Upper lobe of left lung (tissue), 6 donors: Measurements from ENCODE around the gene ATP11C. TPM values are rescaled to one million over a fixed set of nuclear protein-coding genes. Genes with fewer than 3 reads are reported as not detected.

Experiments used
- ATAC-seq, 2 donors: fragments of 200-7000 bp; cut with Tn5 transposase; one replicate each; pipeline ENCODE4 v1.9.1; 2022; ENCODE audit warnings: mild to moderate bottlenecking in 2 of 2, moderate library complexity in 2 of 2; ENCODE audit not compliant: low FRiP score in 2 of 2
- DNase-seq, 2 donors: peaks; one replicate each; pipeline ENCODE4 v3.0.0-alpha.2; 2019 to 2020
- H3K27ac ChIP-seq, 4 donors: fragments of 200-600 bp; sonication (generic); one replicate each; pipeline ENCODE4 v1.5.1; 2016 to 2019
- H3K27me3 ChIP-seq, 4 donors: fragments of 200-600 bp; sonication (generic); one replicate each; pipeline ENCODE4 v1.5.1; 2017 to 2019
- H3K36me3 ChIP-seq, 4 donors: fragments of 200-600 bp; sonication (generic); one replicate each; pipeline ENCODE4 v1.5.1; 2016 to 2019
- H3K4me1 ChIP-seq, 4 donors: fragments of 200-600 bp; sonication (generic); one replicate each; pipeline ENCODE4 v1.5.1; 2018 to 2019
- H3K4me3 ChIP-seq, 4 donors: fragments of 200-600 bp; sonication (generic); one replicate each; pipeline ENCODE4 v1.5.1; 2017 to 2019; ENCODE audit warnings: mild to moderate bottlenecking in 2 of 4, moderate library complexity in 1 of 4
- H3K9me3 ChIP-seq, 4 donors: fragments of 200-600 bp; sonication (generic); one replicate each; pipeline ENCODE4 v1.5.1; 2018 to 2019
- EP300 ChIP-seq, 4 donors: sonication (generic); formaldehyde crosslinking; IDR thresholded peaks; one replicate each; pipeline ENCODE4 v1.5.1; 2017; ENCODE audit warnings: antibody characterized with exemption in 4 of 4, control low read depth in 2 of 4
- POLR2A ChIP-seq, 4 donors: fragments of 450-650 bp; IDR thresholded peaks; one replicate each; pipeline ENCODE4 v1.5.1; 2016 to 2017; ENCODE audit warnings: antibody characterized with exemption in 4 of 4, mild to moderate bottlenecking in 2 of 4
- POLR2AphosphoS5 ChIP-seq, 2 donors: sonication (generic); formaldehyde crosslinking; IDR thresholded peaks; one replicate each; pipeline ENCODE4 v1.5.1; 2017; ENCODE audit warnings: antibody characterized with exemption in 2 of 2
- WGBS, 2 donors: methylation state at CpG; one replicate each; pipeline ENCODE4 v1.1.5; 2017 to 2018; 5-methylcytosine and 5-hydroxymethylcytosine counted together
- total RNA-seq, 6 donors: library from RNA; depleted of rRNA in 4 of 6; stranded (reverse); fragments of >200 nt in 4 of 6; gene quantifications; one replicate each; pipeline versions ENCODE4 v1.1.0 to v1.2.1, GENCODE V29; 2016 to 2021
- TF ChIP-seq, protein P1 (sequence below), 6 experiments: fragments of 450-650 bp in 4 of 6; fragments of 200-600 bp in 2 of 6; sonication (generic) in 2 of 6; IDR thresholded peaks; one replicate each; pipeline ENCODE4 v1.5.1; 2016 to 2019; ENCODE audit warnings: antibody characterized with exemption in 6 of 6
- donor health status: DM: no; HTN: no; CAD: no; lungs with moderate emphysema.
- donor health status: DM: no; HTN: yes; CAD: no; lungs with severe emphysema.

Gene ATP11C
- total RNA-seq, 6 donors from 2014 or later = 9.5 to 24.4 (median 15.1) TPM

DNA sequence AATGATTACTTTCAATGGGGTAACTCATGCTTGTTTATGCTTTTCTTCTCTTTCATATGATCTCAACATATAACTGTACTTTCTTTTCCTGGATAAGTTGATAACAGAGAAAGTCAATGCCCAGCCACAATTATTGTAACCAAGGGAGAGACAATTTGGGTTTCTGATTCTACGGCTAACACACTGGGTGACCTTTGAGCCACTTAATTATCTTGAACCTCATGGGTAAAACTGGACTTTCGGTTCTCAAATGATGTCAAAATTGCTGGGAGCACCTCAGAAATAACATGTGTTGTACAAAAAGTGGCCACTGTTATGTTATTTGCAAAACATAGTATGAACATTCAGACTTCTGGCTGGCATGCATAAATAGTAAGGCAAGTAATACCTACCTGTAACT is 145.3 kb downstream of the ATP11C start:
- no peak for ATAC-seq

GRCh38 chrX:139784807-139785206 is 148.0 kb downstream of the ATP11C start:
- Histone ChIP-seq H3K36me3 (peaks cover 0 to 18% (median 2%) of the 10 kb centered on the region in 4 donors), H3K4me3 (no peak overlapping the region), H3K4me1 (no peaks in the 10 kb centered on the region), H3K27ac (no peak overlapping the region), H3K9me3 (no peaks in the 10 kb centered on the region), H3K27me3 (no peaks in the 10 kb centered on the region)
- DNase-seq (no peak), ATAC-seq (no peak)
- 59 to 100% methylated on average over 1 of the region's 1 CpG for WGBS, 2 donors
- TF ChIP-seq POLR2A (IDR thresholded peaks at IDR 0.05) (no peak), EP300 (IDR thresholded peaks at IDR 0.05) (no peak), POLR2AphosphoS5 (IDR thresholded peaks at IDR 0.05) (no peak)
- TF ChIP-seq, protein P1, sequence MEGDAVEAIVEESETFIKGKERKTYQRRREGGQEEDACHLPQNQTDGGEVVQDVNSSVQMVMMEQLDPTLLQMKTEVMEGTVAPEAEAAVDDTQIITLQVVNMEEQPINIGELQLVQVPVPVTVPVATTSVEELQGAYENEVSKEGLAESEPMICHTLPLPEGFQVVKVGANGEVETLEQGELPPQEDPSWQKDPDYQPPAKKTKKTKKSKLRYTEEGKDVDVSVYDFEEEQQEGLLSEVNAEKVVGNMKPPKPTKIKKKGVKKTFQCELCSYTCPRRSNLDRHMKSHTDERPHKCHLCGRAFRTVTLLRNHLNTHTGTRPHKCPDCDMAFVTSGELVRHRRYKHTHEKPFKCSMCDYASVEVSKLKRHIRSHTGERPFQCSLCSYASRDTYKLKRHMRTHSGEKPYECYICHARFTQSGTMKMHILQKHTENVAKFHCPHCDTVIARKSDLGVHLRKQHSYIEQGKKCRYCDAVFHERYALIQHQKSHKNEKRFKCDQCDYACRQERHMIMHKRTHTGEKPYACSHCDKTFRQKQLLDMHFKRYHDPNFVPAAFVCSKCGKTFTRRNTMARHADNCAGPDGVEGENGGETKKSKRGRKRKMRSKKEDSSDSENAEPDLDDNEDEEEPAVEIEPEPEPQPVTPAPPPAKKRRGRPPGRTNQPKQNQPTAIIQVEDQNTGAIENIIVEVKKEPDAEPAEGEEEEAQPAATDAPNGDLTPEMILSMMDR (IDR thresholded peaks at IDR 0.05) = no peak

More for the DNA sequence above, 145.3 kb downstream of the ATP11C start:
- peaks cover 0 to 18% (median 2%) of the 10 kb centered on the region in 4 donors for H3K36me3 ChIP-seq
- no peak overlapping the region for H3K27ac ChIP-seq
- no peak overlapping the region for H3K4me3 ChIP-seq
- TF ChIP-seq, protein P1 (IDR thresholded peaks at IDR 0.05) = no peak
- TF ChIP-seq EP300 (IDR thresholded peaks at IDR 0.05) (no peak), POLR2AphosphoS5 (IDR thresholded peaks at IDR 0.05) (no peak), POLR2A (IDR thresholded peaks at IDR 0.05) (no peak)
- H3K27me3 ChIP-seq = no peaks in the 10 kb centered on the region
- no peak for DNase-seq
- H3K4me1 ChIP-seq = no peaks in the 10 kb centered on the region
- no peaks in the 10 kb centered on the region for H3K9me3 ChIP-seq
- 90 to 100% methylated on average over 2 of the region's 2 CpGs for WGBS, 2 donors

- Histone ChIP-seq H3K4me3 (no peak overlapping the region), H3K4me1 (no peaks in the 10 kb centered on the region), H3K36me3 (peaks cover 0 to 14% (median 2%) of the 10 kb centered on the region in 4 donors), H3K27me3 (no peaks in the 10 kb centered on the region), H3K27ac (no peak overlapping the region), H3K9me3 (no peaks in the 10 kb centered on the region)
- WGBS, 2 donors = 59 to 60% methylated on average over 1 of the region's 1 CpG
- TF ChIP-seq POLR2AphosphoS5 (IDR thresholded peaks at IDR 0.05) (no peak), EP300 (IDR thresholded peaks at IDR 0.05) (no peak), POLR2A (IDR thresholded peaks at IDR 0.05) (no peak)
- TF ChIP-seq, protein P1 (IDR thresholded peaks at IDR 0.05) = no peak
- DNase-seq = no peak
- ATAC-seq = no peak
Measured at GRCh38 chrX:139783959-139784358, 148.9 kb downstream of the ATP11C start.

DNA sequence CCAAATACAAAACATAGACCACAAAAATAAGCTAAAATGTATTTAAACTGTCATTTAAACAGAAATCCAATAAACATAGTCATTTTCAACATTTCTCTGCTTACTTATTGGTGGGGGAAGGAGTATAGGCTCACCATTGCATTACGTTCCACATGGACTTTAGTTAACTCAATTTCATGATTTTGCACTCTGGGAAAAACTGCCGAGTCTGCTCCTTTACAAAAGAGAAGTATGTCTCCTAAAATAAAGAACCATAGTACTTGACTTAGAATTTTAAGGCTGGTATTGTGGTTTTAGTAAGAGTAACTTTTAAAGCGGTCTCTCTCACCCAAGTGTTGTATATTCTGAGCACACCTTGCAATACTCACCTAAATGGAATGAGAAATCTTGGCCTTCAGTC is 149.8 kb downstream of the ATP11C start:
- Histone ChIP-seq H3K9me3 (no peaks in the 10 kb centered on the region), H3K27ac (no peak overlapping the region), H3K27me3 (no peaks in the 10 kb centered on the region), H3K4me3 (no peak overlapping the region), H3K4me1 (no peaks in the 10 kb centered on the region), H3K36me3 (peaks cover 0 to 6% (median 2%) of the 10 kb centered on the region in 4 donors)
- WGBS, 2 donors = 80 to 94% methylated on average over 3 of the region's 3 CpGs
- TF ChIP-seq, protein P1 (IDR thresholded peaks at IDR 0.05) = no peak
- no peak for TF ChIP-seq EP300 (IDR thresholded peaks at IDR 0.05)
- no peak for TF ChIP-seq POLR2AphosphoS5 (IDR thresholded peaks at IDR 0.05)
- TF ChIP-seq POLR2A (IDR thresholded peaks at IDR 0.05) = no peak
- DNase-seq (no peak), ATAC-seq (no peak)

- DNase-seq (no peak), ATAC-seq (no peak)
- Histone ChIP-seq H3K36me3 (peaks cover 0 to 6% (median 0%) of the 10 kb centered on the region in 4 donors), H3K9me3 (no peaks in the 10 kb centered on the region), H3K27me3 (no peaks in the 10 kb centered on the region), H3K4me1 (no peaks in the 10 kb centered on the region), H3K4me3 (no peak overlapping the region), H3K27ac (no peak overlapping the region)
- TF ChIP-seq POLR2AphosphoS5 (IDR thresholded peaks at IDR 0.05) (no peak), EP300 (IDR thresholded peaks at IDR 0.05) (no peak), POLR2A (IDR thresholded peaks at IDR 0.05) (no peak)
- TF ChIP-seq, protein P1 (IDR thresholded peaks at IDR 0.05) = no peak
- WGBS, 2 donors = 85 to 96% methylated on average over 2 to 3 of the region's 3 CpGs
Measured at GRCh38 chrX:139776599-139776998, 156.3 kb downstream of the ATP11C start.
